Measurements from ENCODE around the gene CABYR.

GRCh38 chr18:24180048-24180447, 41.2 kb downstream of the CABYR start:
- TF ChIP-seq POLR2A (IDR thresholded peaks at IDR 0.05) (no peak), CTCF (IDR thresholded peaks at IDR 0.05) (no peak)
